GM19193 (cell line): ENCODE data around the gene SEPTIN10.

ENCODE experiments used
- POLR2A ChIP-seq: IDR thresholded peaks from 4 replicates; pipeline ENCODE4 v1.6.1; 2011; ENCODE audit not compliant: insufficient read depth, insufficient read length; ENCODE audit errors: extremely low read depth

The SEPTIN10 gene

GRCh38 chr2:109523536-109524361 lies 90.0 kb downstream of the SEPTIN10 start:
- no peak for TF ChIP-seq POLR2A

- no peak for TF ChIP-seq POLR2A
These were observed 90.6 kb downstream of the SEPTIN10 start for GRCh38 chr2:109523121-109523520.

- TF ChIP-seq POLR2A = no peak
These were observed 91.7 kb downstream of the SEPTIN10 start for GRCh38 chr2:109522063-109522374.

DNA sequence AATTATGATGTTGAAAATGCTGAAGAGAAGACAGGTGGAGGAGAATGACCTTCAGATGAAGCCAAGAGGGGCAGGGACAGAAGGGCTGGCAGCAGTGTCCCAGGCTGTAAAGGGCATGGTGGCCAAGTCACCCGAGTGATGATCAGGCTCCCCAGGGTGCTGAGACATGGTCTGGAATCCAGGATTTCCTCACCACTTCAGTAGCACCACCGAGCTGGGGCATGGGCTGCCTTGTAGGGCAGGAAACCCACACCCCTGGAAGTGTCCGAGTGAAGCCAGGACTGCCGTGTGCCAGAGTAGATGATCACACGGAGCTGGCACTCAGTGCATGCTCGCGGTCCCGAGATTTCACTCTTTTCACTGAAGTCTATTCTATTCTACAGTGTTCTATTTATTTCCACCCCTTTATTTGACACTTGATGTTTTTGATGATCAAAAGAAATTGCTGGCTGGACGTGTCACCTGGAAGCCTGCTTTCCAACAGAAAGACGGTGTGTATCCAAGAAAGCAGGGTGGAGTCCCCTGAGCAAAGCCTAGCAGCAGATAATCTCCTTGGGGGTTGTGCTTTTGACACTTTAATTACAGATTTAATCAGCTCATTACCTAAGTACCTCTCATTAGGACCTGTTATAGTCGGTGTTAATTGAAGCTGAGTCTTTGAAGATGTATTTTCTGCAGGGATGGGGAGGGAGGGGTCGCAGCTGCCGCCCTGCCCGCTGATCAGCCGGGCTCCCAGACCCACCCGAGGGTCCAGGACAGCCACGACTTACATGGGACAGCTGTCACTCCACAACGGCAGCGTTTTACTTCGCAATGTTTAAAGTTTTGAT lies 92.3 kb downstream of the SEPTIN10 start:
- TF ChIP-seq POLR2A = no peak

DNA sequence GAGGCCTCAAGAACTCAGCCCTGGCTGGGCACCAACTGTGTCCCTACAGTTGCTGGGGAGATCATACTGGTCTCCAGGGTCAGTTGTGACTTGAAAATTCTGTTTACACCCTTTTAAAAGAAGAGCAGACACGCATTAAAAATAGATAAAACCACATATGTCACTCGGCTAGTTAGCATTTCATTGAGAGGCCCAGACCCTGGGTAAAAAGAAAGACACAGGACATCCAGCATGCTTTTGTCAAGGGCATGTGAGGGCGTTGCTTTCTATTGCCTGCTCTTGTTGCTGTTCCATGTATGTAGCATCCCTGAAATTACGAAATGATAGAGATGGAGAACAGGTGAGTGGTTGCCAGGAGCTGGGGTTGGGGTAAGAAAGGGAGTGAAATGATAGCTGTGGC lies 94.3 kb downstream of the SEPTIN10 start:
- no peak for TF ChIP-seq POLR2A

DNA sequence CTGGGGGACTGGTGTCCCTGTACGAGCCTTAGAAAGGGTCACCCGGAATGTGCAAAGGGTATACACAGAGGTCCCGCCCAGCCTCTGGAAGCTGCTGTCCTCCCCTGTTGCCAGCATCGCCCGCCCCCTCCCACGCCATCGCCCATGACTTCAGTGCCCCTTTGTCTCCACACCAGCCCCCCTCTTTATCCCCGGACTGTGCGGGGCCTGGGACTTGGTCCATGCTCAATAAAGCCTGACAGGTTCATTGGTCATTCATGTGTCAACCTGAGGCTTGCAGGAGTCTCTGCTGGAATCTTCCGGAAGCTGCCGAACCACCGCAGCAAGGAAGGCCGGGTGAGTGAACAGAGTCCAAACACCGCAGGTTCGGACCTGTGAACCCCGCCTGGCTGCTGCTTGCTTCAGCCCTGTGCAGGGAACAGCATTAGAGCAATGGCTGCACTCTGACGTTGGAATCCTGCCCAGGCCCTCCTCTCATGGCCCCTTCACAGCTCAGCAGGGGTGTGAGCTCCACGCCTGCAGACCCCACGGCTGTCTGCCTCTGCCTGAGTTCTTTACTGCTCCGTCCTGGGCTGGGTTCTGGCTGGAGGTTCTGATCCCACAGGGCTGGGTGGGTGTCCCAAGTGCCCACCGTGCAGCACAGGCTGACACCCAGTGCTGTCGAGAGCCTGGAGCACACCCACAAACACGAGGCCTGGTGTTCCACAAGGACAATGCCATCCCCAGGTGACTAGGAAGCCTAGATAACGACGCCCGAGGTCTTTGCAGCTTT lies 96.5 kb downstream of the SEPTIN10 start:
- no peak for TF ChIP-seq POLR2A

- no peak for TF ChIP-seq POLR2A
These were observed 97.2 kb downstream of the SEPTIN10 start for GRCh38 chr2:109516445-109517117.

GRCh38 chr2:109514857-109515256 lies 98.9 kb downstream of the SEPTIN10 start:
- TF ChIP-seq POLR2A = no peak

DNA sequence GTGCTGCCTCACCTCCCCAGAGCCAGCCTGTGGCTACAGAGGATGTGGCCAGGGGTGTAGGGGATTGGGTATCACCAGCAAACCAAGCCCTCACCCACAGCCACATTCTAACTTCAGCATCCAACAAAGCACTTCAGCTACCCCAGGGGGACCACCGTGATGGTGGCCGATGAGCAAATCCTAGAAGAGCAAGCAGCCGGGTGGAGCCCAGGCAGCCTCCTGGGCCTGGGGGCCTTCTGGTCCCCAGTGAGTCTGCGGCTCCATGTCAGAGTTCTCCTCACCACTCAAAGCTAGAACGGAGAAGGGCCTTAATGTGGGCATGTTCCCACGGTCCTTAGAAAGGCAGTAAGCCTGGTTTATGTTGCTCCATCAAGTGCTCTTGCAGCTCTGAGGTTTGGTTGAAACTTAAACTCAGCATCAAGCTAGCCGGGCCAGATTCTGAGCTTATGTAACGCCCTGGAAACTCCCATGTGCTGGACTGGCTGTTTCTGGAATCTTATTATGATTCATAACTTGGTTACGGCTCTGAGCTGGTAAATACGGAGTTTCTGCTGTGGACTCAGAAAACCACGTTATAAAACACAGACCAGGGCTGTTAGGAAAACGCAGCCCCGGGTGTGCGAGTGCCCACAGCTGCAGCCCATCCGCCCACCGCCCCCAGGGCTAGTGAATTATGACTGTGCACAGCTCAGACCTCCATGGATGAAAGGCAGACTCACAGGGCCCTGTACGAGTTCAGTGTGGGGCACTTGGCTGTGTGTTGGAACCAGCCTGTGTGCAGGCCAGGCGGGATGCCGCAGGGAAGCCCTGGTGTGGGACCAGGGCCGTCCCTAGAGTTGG lies 99.8 kb downstream of the SEPTIN10 start:
- no peak for TF ChIP-seq POLR2A

- no peak for TF ChIP-seq POLR2A
These were observed 100.5 kb downstream of the SEPTIN10 start for GRCh38 chr2:109513230-109513629.

- TF ChIP-seq POLR2A = no peak
These were observed 101.7 kb downstream of the SEPTIN10 start for GRCh38 chr2:109512076-109512475.

DNA sequence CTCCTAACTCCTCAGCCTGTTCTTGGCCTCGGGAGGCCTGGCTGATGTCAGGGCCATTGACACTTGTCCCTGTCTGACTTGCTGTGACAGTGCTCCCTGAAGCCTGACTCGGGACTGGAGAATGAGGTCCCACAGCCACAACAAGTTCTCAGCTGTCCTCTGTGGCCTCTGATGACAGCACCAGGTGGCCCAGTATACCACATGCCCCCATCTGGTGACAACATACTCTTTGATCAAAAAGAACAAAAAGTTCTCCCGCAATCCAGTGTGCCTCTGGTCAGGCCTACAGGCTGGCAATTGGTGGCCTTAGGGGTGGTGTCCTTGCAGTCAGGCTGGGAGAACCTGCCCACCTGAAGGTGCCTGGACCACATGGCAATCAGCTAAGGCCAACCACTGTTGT lies 102.6 kb downstream of the SEPTIN10 start:
- no peak for TF ChIP-seq POLR2A

- TF ChIP-seq POLR2A = no peak
These were observed 103.4 kb downstream of the SEPTIN10 start for GRCh38 chr2:109510136-109511028.
